GM21528 (cell line): ENCODE measurements around the gene ZNF549.
A peak's percentile ranks its signal among the peaks of the same experiment; 100 is the strongest.

ENCODE experiments used
- ATAC-seq: cut with Tn5 transposase; IDR thresholded peaks from one replicate; pipeline ENCODE4 v1.9.1; 2021; ENCODE audit warnings: mild to moderate bottlenecking, moderate library complexity; ENCODE audit not compliant: unreplicated experiment, low FRiP score

Gene ZNF549

DNA sequence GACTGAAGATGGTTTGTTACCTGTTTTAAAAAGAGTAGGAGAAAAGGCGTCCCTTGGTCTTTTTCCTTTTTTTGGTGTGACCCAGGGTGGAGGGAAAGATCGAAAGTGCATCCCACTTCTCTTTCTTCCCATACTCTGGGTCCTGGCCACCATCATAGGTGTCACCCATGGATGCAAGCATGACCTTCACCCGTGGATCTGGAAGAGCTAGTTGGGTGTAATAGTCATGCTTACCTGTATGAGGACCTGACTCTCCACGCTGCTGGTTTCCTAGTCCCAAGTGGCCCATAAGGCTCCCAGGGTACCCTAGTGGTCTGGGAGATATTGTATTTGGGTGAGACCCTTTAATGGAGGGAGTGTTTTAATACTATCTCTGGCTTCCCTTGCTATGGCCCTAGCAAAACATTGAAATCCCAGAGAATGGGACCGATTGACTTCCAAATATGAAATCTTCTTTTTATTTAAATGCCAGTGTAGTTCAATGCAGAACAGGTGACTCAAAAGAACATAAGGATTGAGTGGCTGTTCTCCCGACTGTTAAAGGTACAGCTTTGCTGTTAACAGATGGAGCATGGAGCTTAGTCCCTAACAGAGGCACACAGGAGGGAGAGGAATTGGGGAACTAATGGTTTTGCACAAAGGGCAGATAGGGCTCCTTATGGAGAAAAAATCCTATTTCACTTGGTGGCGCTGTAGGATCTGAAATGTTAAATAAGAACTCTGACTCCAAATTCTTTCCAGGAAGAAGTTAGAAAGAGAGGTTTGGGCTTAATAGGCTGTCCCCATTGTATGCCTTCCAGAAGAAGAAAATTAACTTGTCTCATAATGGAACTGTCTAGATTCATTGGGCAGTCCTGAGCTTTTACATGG, 39.5 kb downstream of the ZNF549 start:
- ATAC-seq: no peak

DNA sequence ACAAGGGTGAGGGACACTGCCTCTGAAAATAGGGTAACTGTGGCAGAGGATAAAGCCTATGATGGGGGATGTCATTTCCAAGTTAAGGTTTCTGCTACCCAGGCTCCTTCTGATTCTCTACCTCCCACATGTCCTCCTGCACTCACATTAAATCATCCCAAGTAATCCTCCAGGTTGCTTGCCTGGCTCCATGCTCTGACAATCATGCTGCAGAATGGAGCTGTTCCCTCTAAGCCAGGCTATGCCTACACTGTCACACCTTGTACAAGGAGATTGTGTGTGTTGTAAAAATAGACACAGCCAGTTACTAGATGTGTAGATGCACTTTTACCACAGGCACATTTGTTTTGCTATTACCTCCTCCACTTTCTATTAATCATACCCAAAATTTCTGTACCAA, 43.6 kb downstream of the ZNF549 start:
- ATAC-seq: no peak

- no peak for ATAC-seq
Observed at GRCh38 chr19:57572415-57572947, 45.3 kb downstream of the ZNF549 start.

- no peak for ATAC-seq
Observed at GRCh38 chr19:57576661-57577060, 49.5 kb downstream of the ZNF549 start.

GRCh38 chr19:57578487-57579205, 51.5 kb downstream of the ZNF549 start, which contains the start of gene ZNF416:
Gene ZNF416 (minus strand): TSS chr19:57578911. CDS start chr19:57578704, 207 bp downstream.
- ATAC-seq: peak; percentile 82

DNA sequence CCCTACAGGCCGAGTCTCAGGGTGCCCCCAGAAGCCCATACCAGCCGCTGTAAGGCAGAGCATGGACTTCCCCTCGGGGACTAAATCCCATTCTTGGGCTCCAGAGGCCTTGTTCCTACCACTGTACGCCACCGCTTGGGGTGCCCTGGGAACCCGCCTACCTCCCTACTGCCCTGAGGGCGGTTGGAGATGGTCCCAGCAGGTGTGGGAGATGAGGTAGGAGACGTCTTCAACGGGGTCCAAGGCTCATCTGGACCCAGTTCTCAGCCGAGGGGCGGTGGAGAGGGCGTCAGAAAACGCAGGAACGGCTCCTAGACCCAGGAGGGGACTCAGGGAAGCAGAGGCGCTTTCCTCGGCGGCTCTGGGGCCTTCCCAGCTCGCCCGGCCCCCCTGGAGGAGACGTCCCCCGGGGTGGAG, 56.0 kb downstream of the ZNF549 start:
- no peak for ATAC-seq

DNA sequence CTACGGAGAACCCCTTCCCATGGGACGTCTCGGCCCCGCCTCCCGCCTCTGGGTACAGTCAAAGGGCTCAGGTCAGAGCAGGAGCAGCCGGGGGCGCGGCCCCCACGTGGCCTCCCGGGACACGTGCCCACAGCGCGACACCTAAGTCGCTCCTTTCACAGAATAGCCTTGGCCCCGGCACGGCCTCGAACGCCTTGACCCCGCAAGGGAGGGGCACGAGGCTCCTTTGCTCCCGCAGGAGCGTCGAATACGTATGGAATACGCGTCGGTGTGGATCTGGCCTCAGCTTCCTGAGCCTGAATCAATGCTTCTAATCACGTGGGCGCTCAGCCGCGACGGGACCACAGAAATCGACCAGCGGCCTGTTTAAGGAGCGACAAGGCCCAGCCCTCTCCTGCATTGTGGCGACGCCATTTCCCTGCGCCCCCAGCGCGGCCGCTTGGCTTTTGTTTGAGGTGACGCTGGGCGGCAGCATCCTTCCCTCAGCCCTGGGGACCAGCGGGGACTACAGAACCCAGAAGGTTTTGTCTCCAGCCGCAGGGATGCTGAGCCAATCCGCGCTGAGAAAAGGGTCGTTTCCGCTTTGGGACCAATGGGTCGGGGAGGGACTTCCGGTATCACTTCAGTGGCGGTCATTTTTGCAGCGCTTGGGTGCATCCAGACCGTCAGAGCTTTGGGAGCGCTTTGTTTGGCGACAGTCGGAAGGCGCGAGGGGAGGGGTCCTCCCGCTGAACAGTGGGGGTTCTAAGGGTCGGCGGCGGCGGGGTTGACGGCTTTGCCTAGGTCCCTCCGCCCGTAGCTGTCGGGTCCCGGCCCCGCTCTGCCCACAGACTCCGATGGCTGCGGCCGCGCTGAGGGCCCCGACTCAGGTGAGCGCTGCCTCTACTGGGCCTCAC, 56.6 kb downstream of the ZNF549 start, which contains the start of gene ZIK1:
Gene ZIK1 (plus strand): TSS at position 625 of the 896 bp plus-strand sequence. CDS start 212 bp downstream, at position 837.
- ATAC-seq: peak; percentile 82

GRCh38 chr19:57587529-57587928, 60.4 kb downstream of the ZNF549 start:
- no peak for ATAC-seq

DNA sequence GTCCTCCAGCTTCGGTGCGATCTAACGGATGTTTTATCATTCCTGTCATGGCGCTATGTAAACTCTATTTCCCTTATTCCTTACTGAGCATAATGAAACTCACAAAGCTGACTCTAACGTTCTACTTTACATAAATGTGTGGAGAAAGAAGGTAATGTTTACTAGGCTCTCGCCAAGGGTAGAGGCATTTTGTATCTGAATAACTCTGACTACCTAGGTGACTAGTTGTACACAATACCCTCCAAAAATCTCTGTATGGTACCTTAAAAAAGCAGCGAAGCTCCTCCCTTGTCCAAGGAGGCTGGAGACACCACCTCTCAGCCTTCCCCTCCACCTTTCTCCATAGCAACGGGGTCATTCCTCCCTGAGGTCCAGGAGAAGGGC, 72.2 kb downstream of the ZNF549 start:
- ATAC-seq: peak; percentile 15

- peak; percentile 94 for ATAC-seq
Observed at GRCh38 chr19:57599761-57600383, 72.7 kb downstream of the ZNF549 start, which contains the start of gene ZNF530. Gene ZNF530 (plus strand): TSS chr19:57599885. CDS start chr19:57604346, 4,461 bp downstream.

- no peak for ATAC-seq
Observed at GRCh38 chr19:57606931-57607330, 79.8 kb downstream of the ZNF549 start.
